SU-DHL-6 (cell line): ENCODE data around the gene KCNJ9.

Experiments
- CTCF ChIP-seq: fragments of 200-600 bp; sonication (generic); IDR thresholded peaks from one replicate; pipeline ENCODE4 v1.5.1; 2017; ENCODE audit warnings: antibody characterized with exemption, mild to moderate bottlenecking, low read length, moderate library complexity; ENCODE audit not compliant: insufficient read depth, poor library complexity, severe bottlenecking
- EZH2phosphoT487 ChIP-seq: fragments of 200-600 bp; sonication (generic), shearing (Covaris generic); conservative IDR thresholded peaks from 2 replicates; pipeline ENCODE4 v1.6.1; 2018; ENCODE audit warnings: mild to moderate bottlenecking, antibody characterized with exemption, low read length, moderate library complexity, mixed read lengths

GRCh38 chr1:160070243-160071163 lies 10.8 kb upstream of the KCNJ9 start:
- TF ChIP-seq CTCF (no peak), EZH2phosphoT487 (no peak)
